Activated CD8-positive, alpha-beta memory T cell treated with anti-CD3 and anti-CD28 coated beads for 24 hours (primary cell): ENCODE data around the gene NUP107.
A peak's percentile ranks its signal among the peaks of the same experiment; 100 is the strongest.

ENCODE experiments used
- DNase-seq: peaks from one replicate; pipeline ENCODE4 v3.0.0-alpha.2; 2020

The NUP107 gene

GRCh38 chr12:68745376-68745903, 58.7 kb downstream of the NUP107 start:
- DNase-seq: no peak

GRCh38 chr12:68745904-68746571, 59.3 kb downstream of the NUP107 start, which contains the start of gene SLC35E3:
Gene SLC35E3 (plus strand): TSS chr12:68746176. CDS start chr12:68746378, 202 bp downstream.
- DNase-seq: peak; percentile 95

GRCh38 chr12:68746572-68747180, 59.9 kb downstream of the NUP107 start:
- DNase-seq: peak; percentile 73

- DNase-seq: no peak
These were observed 62.7 kb downstream of the NUP107 start for GRCh38 chr12:68749443-68749842.

- DNase-seq: no peak
These were observed 63.1 kb downstream of the NUP107 start for GRCh38 chr12:68749861-68750260.

- DNase-seq: no peak
These were observed 63.7 kb downstream of the NUP107 start for GRCh38 chr12:68750506-68750905.

- no peak for DNase-seq
These were observed 68.9 kb downstream of the NUP107 start for GRCh38 chr12:68755536-68756243.

GRCh38 chr12:68759852-68760251, 73.1 kb downstream of the NUP107 start:
- no peak for DNase-seq

- no peak for DNase-seq
These were observed 74.1 kb downstream of the NUP107 start for GRCh38 chr12:68760806-68761441.

GRCh38 chr12:68761442-68761812, 74.6 kb downstream of the NUP107 start:
- no peak for DNase-seq

GRCh38 chr12:68761901-68762630, 75.3 kb downstream of the NUP107 start:
- no peak for DNase-seq

- DNase-seq: no peak
These were observed 75.9 kb downstream of the NUP107 start for GRCh38 chr12:68762691-68763090.

- no peak for DNase-seq
These were observed 78.9 kb downstream of the NUP107 start for GRCh38 chr12:68765696-68766095.

- DNase-seq: no peak
These were observed 79.9 kb downstream of the NUP107 start for GRCh38 chr12:68766646-68767045.

GRCh38 chr12:68767191-68767590, 80.4 kb downstream of the NUP107 start:
- no peak for DNase-seq

- DNase-seq: no peak
These were observed 81.7 kb downstream of the NUP107 start for GRCh38 chr12:68768431-68768939.

GRCh38 chr12:68769941-68770340, 83.2 kb downstream of the NUP107 start:
- DNase-seq: no peak

GRCh38 chr12:68771223-68771925, 84.6 kb downstream of the NUP107 start:
- no peak for DNase-seq

GRCh38 chr12:68772714-68773113, 85.9 kb downstream of the NUP107 start:
- DNase-seq: no peak

- DNase-seq: no peak
These were observed 86.8 kb downstream of the NUP107 start for GRCh38 chr12:68773582-68773981.

GRCh38 chr12:68775121-68775630, 88.4 kb downstream of the NUP107 start:
- DNase-seq: no peak
